C1 segment of cervical spinal cord (tissue), 14 donors: ENCODE data around the gene SSB.
"Not testable (repeated sequence)": the region's sequence is repeated elsewhere in the genome, so short reads cannot be mapped to it uniquely, and the experiment has no call there.

Source experiments
- DNase-seq, 14 donors: peaks; one replicate each; lab custom pipeline; 2025; lab: John Stamatoyannopoulos, UW

Gene SSB

GRCh38 chr2:169781249-169782013, 17.2 kb upstream of the SSB start:
- no peak for DNase-seq

- DNase-seq: no peak
Observed at GRCh38 chr2:169782513-169782912, 16.2 kb upstream of the SSB start.

GRCh38 chr2:169790581-169790980, 8.1 kb upstream of the SSB start:
- no peak for DNase-seq

GRCh38 chr2:169795181-169795580, 3.5 kb upstream of the SSB start:
- no peak for DNase-seq

GRCh38 chr2:169796441-169796840, 2.2 kb upstream of the SSB start:
- DNase-seq: no peak

GRCh38 chr2:169797601-169798000, 1.1 kb upstream of the SSB start:
- no peak for DNase-seq

- DNase-seq: no peak
Observed at GRCh38 chr2:169798397-169798717, 314 bp upstream of the SSB start.

GRCh38 chr2:169803480-169803879, 4.8 kb downstream of the SSB start:
- no peak for DNase-seq

GRCh38 chr2:169806586-169806985, 7.9 kb downstream of the SSB start:
- DNase-seq: no peak

- no peak for DNase-seq
Observed at GRCh38 chr2:169808221-169808620, 9.6 kb downstream of the SSB start.

GRCh38 chr2:169815849-169816248, 17.2 kb downstream of the SSB start:
- no peak for DNase-seq

GRCh38 chr2:169816961-169817360, 18.3 kb downstream of the SSB start:
- DNase-seq: not testable (repeated sequence)

- DNase-seq: not testable (repeated sequence)
Observed at GRCh38 chr2:169817369-169817768, 18.7 kb downstream of the SSB start.

GRCh38 chr2:169818241-169818640, 19.6 kb downstream of the SSB start:
- DNase-seq: no peak

- DNase-seq: no peak
Observed at GRCh38 chr2:169819106-169819505, 20.4 kb downstream of the SSB start.

- DNase-seq: not testable (repeated sequence)
Observed at GRCh38 chr2:169820101-169820500, 21.4 kb downstream of the SSB start.

- DNase-seq: no peak
Observed at GRCh38 chr2:169822036-169822435, 23.4 kb downstream of the SSB start.

- DNase-seq: no peak
Observed at GRCh38 chr2:169822785-169823392, 24.2 kb downstream of the SSB start.

- no peak for DNase-seq
Observed at GRCh38 chr2:169823996-169824372, 25.3 kb downstream of the SSB start.

- DNase-seq: peak in 13 of 14 donors; percentile 66 to 89 (median 75)
Observed at GRCh38 chr2:169824373-169825333, 26.0 kb downstream of the SSB start, which contains the start of gene METTL5. Gene METTL5, minus strand, starts transcription at chr2:169824905. Its CDS starts 308 bp downstream, at chr2:169824597.

- DNase-seq: peak; percentile 22 to 90 (median 78)
Observed at GRCh38 chr2:169827272-169828140, 28.8 kb downstream of the SSB start, which contains the start of gene UBR3. Gene UBR3, plus strand, starts transcription at chr2:169827454. Its CDS starts 54 bp downstream, at chr2:169827508.
